Fibroblast of pulmonary artery (primary cell): ENCODE measurements around the gene TMEM253.

Source experiments
- DNase-seq: peaks from one replicate; pipeline ENCODE4 v3.0.0-alpha.2; 2010; ENCODE audit warnings: low read depth
- H3K4me3 ChIP-seq: replicated peaks from 2 replicates; pipeline ENCODE4 v1.5.1; 2011; ENCODE audit warnings: low read depth, mild to moderate bottlenecking, control low read depth, low read length, moderate library complexity
- TF ChIP-seq, protein P1 (sequence below): IDR thresholded peaks from 2 replicates; pipeline ENCODE4 v1.5.1; 2011; ENCODE audit warnings: mild to moderate bottlenecking, control low read depth, low read length, inconsistent platforms; ENCODE audit errors: missing control alignments

The TMEM253 gene

DNA sequence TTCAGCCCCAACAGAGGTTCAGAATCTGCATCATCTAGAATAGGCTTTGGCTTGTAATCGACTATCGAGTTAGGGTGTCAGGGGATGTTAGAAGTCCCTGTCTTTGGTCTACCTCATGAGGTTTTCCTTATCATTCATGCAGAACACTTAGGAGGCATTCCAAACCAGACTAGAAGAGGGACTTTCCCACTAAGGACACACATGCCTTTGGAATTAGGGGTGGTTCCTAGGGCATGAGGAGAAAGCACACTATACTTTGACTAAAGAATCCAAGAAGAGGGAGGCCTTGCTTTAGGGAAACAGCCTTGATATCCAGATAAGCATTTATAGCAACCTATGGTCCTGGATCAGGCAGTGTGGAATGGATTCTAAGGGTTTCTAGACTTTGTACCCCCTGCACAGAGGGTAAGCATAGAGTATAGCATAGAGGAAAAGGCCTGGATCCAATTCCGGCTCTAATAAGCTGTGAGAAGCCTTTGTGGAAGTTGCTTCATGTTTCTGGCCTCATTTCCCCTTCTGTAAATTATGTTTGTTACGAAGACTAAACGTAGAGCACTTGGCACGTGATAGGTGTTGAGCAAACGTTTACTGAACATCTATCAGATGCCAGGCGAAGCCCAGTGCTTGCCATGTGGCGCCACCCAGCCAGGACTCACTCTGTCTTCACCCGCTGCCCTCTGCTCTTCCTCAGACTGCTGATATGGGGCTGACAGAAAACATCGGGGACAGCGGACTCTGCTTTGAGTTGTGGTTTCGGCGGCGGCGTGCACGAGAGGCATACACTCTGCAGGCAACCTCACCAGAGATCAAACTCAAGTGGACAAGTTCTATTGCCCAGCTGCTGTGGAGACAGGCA lies 15.6 kb upstream of the TMEM253 start:
- DNase-seq = peak; percentile 62
- TF ChIP-seq, protein P1, sequence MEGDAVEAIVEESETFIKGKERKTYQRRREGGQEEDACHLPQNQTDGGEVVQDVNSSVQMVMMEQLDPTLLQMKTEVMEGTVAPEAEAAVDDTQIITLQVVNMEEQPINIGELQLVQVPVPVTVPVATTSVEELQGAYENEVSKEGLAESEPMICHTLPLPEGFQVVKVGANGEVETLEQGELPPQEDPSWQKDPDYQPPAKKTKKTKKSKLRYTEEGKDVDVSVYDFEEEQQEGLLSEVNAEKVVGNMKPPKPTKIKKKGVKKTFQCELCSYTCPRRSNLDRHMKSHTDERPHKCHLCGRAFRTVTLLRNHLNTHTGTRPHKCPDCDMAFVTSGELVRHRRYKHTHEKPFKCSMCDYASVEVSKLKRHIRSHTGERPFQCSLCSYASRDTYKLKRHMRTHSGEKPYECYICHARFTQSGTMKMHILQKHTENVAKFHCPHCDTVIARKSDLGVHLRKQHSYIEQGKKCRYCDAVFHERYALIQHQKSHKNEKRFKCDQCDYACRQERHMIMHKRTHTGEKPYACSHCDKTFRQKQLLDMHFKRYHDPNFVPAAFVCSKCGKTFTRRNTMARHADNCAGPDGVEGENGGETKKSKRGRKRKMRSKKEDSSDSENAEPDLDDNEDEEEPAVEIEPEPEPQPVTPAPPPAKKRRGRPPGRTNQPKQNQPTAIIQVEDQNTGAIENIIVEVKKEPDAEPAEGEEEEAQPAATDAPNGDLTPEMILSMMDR = no peak
- no peak overlapping the region for H3K4me3 ChIP-seq

- TF ChIP-seq, protein P1 = no peak
- H3K4me3 ChIP-seq = no peak overlapping the region
- no peak for DNase-seq
These were observed 14.0 kb upstream of the TMEM253 start for GRCh38 chr14:21086908-21087293.

DNA sequence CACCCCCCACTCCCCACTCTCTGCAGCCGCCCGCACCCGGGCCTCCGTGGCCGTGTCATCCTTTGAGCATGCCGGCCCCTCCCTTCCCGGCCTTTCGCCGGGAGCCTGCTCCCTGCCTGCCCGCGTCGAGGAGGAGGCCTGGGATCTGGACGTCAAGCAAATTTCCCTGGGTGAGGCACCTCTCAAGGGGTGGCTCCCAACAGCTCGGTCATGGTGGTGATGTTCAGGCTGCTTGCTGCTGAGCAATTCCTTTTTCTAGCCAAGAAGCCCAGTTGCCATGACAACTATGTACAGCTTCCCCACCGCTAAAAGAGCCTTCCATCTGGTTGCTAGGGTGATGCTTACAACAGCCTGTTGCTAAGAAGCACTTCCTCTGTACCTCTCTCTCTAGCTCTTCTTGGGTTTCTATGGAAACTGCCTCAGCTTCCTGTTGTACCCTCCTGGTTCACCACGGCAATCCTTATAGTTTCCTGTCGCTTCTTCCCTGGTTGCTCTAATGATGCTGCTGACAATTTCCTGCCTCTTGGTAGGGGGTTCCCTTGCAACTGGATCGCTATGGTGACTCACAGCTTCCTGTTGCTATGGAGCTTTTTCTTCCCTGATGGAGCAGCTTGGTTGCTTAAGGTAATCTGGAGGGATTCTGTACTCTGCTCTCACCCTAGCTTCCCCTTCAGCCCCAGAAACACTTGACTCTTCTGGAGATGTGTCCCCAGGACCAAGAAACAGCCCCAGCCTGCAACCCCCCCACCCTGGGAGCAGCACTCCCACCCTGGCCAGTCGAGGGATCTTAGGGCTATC lies 13.4 kb upstream of the TMEM253 start:
- no peak overlapping the region for H3K4me3 ChIP-seq
- peak; percentile 95 for DNase-seq
- TF ChIP-seq, protein P1 = no peak

DNA sequence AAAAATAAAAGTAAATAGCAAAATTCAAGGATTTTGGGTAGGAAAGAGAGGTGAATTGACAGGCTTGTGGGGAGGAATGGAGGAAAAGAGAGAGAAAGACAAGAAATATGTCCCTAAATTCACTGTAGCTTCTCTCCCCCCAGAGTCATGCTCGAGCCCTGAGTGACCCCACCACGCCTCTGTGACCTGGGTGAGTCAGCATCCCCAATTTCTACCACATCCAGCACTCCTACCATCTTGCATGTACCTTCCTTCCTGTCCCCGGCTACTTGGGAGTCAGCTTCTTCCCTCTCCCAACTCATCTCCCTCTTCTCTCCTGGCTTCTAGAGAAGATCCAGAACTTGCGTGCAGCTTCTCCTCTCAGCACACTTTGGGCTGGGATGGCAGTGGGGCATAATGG lies 12.2 kb upstream of the TMEM253 start:
- no peak for DNase-seq
- TF ChIP-seq, protein P1 = no peak
- H3K4me3 ChIP-seq = no peak overlapping the region

- DNase-seq = no peak
- no peak overlapping the region for H3K4me3 ChIP-seq
- TF ChIP-seq, protein P1 = no peak
These were observed 11.6 kb upstream of the TMEM253 start for GRCh38 chr14:21089271-21089670.

DNA sequence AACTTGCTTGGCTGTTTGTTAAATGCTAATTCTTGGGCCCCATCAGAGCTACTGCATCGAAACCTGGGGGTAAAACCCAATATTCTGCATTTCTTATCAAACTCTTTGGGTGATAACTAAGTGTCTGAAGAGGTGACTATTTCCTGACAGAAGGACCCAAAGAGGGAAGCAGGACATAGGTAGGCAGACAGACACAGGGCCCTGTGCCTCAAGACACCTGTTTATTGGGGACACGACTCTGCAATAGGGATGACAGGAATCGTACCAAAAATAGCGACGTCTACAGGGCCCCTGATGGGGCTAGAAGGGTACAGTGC lies 11.0 kb upstream of the TMEM253 start:
- no peak for DNase-seq

More for the DNA sequence above, 11.0 kb upstream of the TMEM253 start:
- no peak overlapping the region for H3K4me3 ChIP-seq
- TF ChIP-seq, protein P1 = no peak
